Activated naive CD8-positive, alpha-beta T cell (primary cell): ENCODE results near the gene OSBPL2.

Source experiments
- H3K27ac Mint-ChIP-seq: one replicate; pipeline ENCODE4 v1.8.0; 2021; ENCODE audit warnings: mixed read lengths
- H3K27me3 Mint-ChIP-seq: one replicate; pipeline ENCODE4 v1.8.0; 2021; ENCODE audit warnings: mixed read lengths
- H3K36me3 Mint-ChIP-seq: one replicate; pipeline ENCODE4 v1.8.0; 2021; ENCODE audit warnings: mixed read lengths
- H3K4me1 Mint-ChIP-seq: one replicate; pipeline ENCODE4 v1.8.0; 2021; ENCODE audit warnings: low read depth, mixed read lengths
- H3K4me3 Mint-ChIP-seq: one replicate; pipeline ENCODE4 v1.8.0; 2021; ENCODE audit warnings: mild to moderate bottlenecking, mixed read lengths
- H3K9me3 Mint-ChIP-seq: one replicate; pipeline ENCODE4 v1.8.0; 2021; ENCODE audit warnings: low read depth, mixed read lengths

The OSBPL2 gene

DNA sequence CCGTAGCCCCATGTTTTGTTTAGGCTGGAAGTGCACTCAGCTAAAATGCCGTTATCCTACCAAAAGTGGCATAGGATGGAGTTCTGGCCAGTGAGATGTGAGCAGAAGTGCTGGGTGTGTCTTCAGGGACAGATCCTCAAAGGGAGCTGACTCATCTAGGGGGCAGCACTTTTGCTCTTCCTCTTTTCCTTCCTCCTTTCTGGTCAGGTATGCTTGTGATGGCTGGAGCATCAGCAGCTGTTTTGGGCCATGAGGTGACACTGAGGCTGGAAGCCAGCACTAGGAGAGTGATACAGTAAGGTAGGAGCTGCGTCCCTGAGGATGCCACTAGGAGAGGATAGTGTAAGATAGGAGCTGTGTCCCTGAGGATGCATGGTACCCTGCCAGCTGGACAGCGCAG lies 4.6 kb upstream of the OSBPL2 start:
- Mint-ChIP-seq H3K4me3 (no peak overlapping the region), H3K36me3 (no peaks in the 10 kb centered on the region), H3K27me3 (peaks cover 3% of the 10 kb centered on the region), H3K27ac (no peak overlapping the region), H3K9me3 (no peaks in the 10 kb centered on the region), H3K4me1 (peaks cover 6% of the 10 kb centered on the region)

GRCh38 chr20:62234339-62234738 lies 4.0 kb upstream of the OSBPL2 start:
- no peaks in the 10 kb centered on the region for H3K9me3 Mint-ChIP-seq
- H3K4me1 Mint-ChIP-seq, result peaks cover 8% of the 10 kb centered on the region
- H3K27ac Mint-ChIP-seq, result no peak overlapping the region
- H3K36me3 Mint-ChIP-seq, result no peaks in the 10 kb centered on the region
- H3K27me3 Mint-ChIP-seq, result peaks cover 3% of the 10 kb centered on the region
- H3K4me3 Mint-ChIP-seq, result no peak overlapping the region

DNA sequence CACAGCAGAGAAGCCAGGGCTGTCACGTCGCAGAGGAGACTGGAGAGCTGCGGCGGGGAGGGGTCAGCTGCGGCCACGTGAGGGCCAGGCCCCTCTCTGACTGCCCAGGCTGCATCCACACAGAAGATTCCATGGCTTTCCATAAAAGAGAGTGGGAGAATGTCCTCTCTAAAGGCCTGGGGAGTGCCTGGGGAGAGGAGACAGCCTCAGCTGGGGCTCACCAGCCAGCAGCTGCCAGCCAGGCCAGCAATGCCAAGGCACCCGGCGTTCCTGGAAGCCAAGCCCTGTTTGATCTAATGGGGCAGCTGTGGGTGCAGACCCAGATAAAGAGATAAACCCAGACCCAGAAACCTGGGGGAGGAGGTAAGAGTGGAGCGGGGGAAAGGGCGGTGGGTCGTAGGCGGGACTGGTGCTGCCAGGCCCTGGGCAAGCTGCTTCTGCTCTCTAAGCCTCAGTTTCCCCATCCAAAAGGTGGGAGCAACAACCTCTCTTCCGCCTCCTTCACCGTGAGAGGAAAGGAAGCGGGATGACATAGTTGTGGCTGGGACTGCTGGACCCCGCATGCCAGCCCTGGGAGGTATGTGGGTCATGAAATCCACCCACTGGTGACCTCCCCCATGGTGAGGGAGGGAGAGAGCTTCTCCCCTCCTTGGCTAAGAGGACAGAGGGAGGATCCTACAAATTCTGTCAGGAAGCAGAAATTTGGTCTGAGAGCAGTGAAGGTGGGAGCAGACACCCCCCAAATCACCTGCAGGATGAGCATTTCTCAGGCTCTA lies 3.1 kb upstream of the OSBPL2 start:
- Mint-ChIP-seq H3K27me3 (peaks cover 3% of the 10 kb centered on the region), H3K36me3 (no peaks in the 10 kb centered on the region), H3K4me3 (no peak overlapping the region), H3K27ac (no peak overlapping the region), H3K4me1 (peaks cover 16% of the 10 kb centered on the region), H3K9me3 (no peaks in the 10 kb centered on the region)

- Mint-ChIP-seq H3K4me1 (peaks cover 22% of the 10 kb centered on the region), H3K27me3 (peaks cover 3% of the 10 kb centered on the region), H3K27ac (no peak overlapping the region), H3K4me3 (no peak overlapping the region), H3K9me3 (no peaks in the 10 kb centered on the region), H3K36me3 (no peaks in the 10 kb centered on the region)
Measured at GRCh38 chr20:62235777-62236157, 2.6 kb upstream of the OSBPL2 start.

DNA sequence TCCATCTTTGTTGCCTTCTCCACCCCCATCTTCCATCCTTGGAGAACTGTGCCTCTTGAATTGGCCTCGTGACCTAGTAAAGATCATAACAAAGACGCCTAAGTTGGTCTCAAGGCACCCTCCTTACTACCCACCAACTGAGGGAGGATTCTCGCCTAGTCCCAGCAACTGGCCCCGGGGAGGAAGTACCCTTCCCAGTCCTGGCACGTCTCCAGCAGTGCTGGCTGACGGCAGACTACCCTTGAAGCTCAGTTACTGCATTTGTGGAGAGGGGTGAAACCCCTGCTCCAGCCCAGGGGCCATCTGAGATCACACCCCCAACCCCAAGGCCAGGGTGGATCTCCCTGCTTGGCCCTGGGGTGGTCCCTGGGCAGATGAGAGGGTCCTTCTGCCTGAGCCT lies 2.1 kb upstream of the OSBPL2 start:
- no peaks in the 10 kb centered on the region for H3K9me3 Mint-ChIP-seq
- H3K4me1 Mint-ChIP-seq, result peaks cover 24% of the 10 kb centered on the region
- no peak overlapping the region for H3K27ac Mint-ChIP-seq
- no peaks in the 10 kb centered on the region for H3K36me3 Mint-ChIP-seq
- no peak overlapping the region for H3K4me3 Mint-ChIP-seq
- peaks cover 3% of the 10 kb centered on the region for H3K27me3 Mint-ChIP-seq

- Mint-ChIP-seq H3K27ac (no peak overlapping the region), H3K4me3 (no peak overlapping the region), H3K27me3 (peaks cover 3% of the 10 kb centered on the region)
Measured at GRCh38 chr20:62236766-62237513, 1.4 kb upstream of the OSBPL2 start.

DNA sequence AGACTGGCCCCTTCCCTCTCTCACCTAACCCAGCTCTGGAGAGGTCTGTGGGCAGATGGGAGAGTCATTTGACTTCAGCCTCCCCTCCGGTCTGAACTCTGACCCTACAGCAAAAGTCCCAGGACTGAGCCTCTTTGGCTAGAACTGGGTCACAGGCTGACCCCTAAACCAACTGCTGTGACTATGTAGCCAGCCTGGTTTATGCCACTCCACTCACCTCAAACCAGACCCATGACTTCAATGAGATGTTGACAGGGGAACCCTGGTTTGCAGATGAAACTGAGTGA lies 864 bp upstream of the OSBPL2 start:
- H3K27me3 Mint-ChIP-seq, result peaks cover 3% of the 10 kb centered on the region
- H3K4me3 Mint-ChIP-seq, result peak overlapping the region; percentile 75
- no peak overlapping the region for H3K27ac Mint-ChIP-seq
- H3K36me3 Mint-ChIP-seq, result no peaks in the 10 kb centered on the region
- H3K9me3 Mint-ChIP-seq, result no peaks in the 10 kb centered on the region
- peaks cover 34% of the 10 kb centered on the region for H3K4me1 Mint-ChIP-seq

More at GRCh38 chr20:62236766-62237513, 1.4 kb upstream of the OSBPL2 start:
- no peaks in the 10 kb centered on the region for H3K9me3 Mint-ChIP-seq
- H3K36me3 Mint-ChIP-seq, result no peaks in the 10 kb centered on the region
- H3K4me1 Mint-ChIP-seq, result peaks cover 31% of the 10 kb centered on the region

GRCh38 chr20:62238569-62239277 lies 402 bp downstream of the OSBPL2 start:
- H3K4me1 Mint-ChIP-seq, result peaks cover 38% of the 10 kb centered on the region
- H3K27ac Mint-ChIP-seq, result peak overlapping the region; percentile 75
- peak overlapping the region; percentile 86 for H3K4me3 Mint-ChIP-seq
- peaks cover 3% of the 10 kb centered on the region for H3K27me3 Mint-ChIP-seq
- H3K36me3 Mint-ChIP-seq, result no peaks in the 10 kb centered on the region
- no peaks in the 10 kb centered on the region for H3K9me3 Mint-ChIP-seq

DNA sequence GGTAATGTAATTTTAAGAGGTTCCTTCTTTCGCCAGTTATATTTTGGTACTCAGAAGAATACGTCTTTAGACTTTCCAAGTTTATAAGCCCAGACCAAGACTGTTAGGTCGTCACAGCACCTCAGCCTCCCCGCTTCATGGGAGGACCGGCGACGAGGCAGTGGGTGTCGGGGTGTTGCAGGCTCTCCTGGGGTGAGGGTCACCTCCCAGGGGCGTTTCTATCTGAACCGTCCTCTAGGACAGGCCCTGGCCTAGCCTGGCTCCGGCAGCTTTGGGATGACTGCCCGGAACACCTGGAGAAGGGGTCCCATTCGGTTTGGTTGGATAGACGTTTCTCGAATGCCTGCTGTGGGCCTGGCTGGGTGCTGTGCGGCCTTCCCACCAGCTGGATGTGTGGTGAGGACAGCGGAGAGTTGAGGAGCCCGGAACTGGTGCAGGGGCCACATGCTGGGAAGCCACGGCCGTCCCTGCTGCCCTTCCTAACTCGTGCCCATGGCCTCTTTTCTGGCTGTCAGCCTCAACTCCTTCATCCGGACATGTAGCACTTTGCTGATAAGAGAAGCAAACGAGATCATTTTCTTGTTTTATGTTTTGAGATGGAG lies 1.1 kb downstream of the OSBPL2 start:
- H3K4me1 Mint-ChIP-seq, result peaks cover 42% of the 10 kb centered on the region
- H3K9me3 Mint-ChIP-seq, result no peaks in the 10 kb centered on the region

GRCh38 chr20:62240020-62240685 lies 1.8 kb downstream of the OSBPL2 start:
- Mint-ChIP-seq H3K4me3 (peak overlapping the region; percentile 86), H3K27me3 (peaks cover 3% of the 10 kb centered on the region), H3K36me3 (no peaks in the 10 kb centered on the region), H3K27ac (peak overlapping the region; percentile 46), H3K9me3 (no peaks in the 10 kb centered on the region), H3K4me1 (peaks cover 45% of the 10 kb centered on the region)

More for the DNA sequence above, 1.1 kb downstream of the OSBPL2 start:
- Mint-ChIP-seq H3K27me3 (peaks cover 3% of the 10 kb centered on the region), H3K4me3 (peak overlapping the region; percentile 86), H3K36me3 (no peaks in the 10 kb centered on the region), H3K27ac (peak overlapping the region; percentile 75)

- Mint-ChIP-seq H3K4me1 (peaks cover 48% of the 10 kb centered on the region), H3K27ac (peak overlapping the region; percentile 46), H3K36me3 (no peaks in the 10 kb centered on the region), H3K4me3 (peak overlapping the region; percentile 27), H3K27me3 (no peaks in the 10 kb centered on the region), H3K9me3 (no peaks in the 10 kb centered on the region)
Measured at GRCh38 chr20:62241506-62241905, 3.2 kb downstream of the OSBPL2 start.

DNA sequence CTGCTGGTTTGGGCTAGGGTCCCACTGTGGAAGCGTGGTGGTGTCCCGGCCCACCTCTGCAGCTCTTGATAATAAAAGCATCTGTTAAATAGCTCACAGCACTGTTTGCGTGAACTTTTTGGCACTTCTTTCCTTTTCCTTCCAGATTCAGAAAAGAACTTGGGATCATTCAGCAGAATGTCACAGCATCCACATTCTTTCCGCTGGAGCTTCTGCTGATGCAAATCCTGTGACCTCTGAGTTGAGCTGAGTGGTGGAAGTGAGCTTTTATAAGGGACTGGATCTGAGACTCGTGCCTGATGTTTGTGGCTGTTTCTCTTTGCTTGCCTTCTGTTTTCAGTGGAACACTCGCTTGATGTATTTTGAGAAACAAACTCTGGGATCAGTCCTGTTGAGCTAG lies 3.9 kb downstream of the OSBPL2 start:
- Mint-ChIP-seq H3K9me3 (no peaks in the 10 kb centered on the region), H3K27ac (no peak overlapping the region), H3K4me1 (peaks cover 53% of the 10 kb centered on the region), H3K27me3 (no peaks in the 10 kb centered on the region), H3K36me3 (no peaks in the 10 kb centered on the region), H3K4me3 (no peak overlapping the region)

DNA sequence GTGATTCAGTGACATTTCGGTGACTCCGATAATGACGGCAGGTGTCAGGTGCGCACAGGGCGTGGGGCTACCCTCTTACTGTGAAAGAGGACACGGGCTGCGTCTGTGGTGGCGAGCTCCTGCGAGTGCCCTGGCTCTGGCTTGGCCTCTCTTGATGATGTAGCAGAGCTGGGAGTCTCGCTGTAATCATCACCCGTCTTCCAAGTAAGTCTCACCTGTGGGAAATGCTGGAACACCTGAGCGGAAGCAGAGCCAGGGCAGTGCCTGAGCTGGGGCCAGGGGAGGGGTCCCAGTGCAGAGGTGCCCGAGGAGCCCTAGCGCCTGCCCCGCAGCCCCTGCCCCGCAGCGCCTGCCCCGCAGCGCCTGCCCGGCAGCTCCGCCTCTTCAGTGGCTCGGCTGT lies 4.8 kb downstream of the OSBPL2 start:
- H3K36me3 Mint-ChIP-seq, result no peaks in the 10 kb centered on the region

GRCh38 chr20:62243906-62244515 lies 5.7 kb downstream of the OSBPL2 start:
- Mint-ChIP-seq H3K36me3 (no peaks in the 10 kb centered on the region), H3K4me1 (peaks cover 50% of the 10 kb centered on the region), H3K4me3 (no peak overlapping the region), H3K27me3 (no peaks in the 10 kb centered on the region), H3K9me3 (no peaks in the 10 kb centered on the region), H3K27ac (no peak overlapping the region)

More for the DNA sequence above, 4.8 kb downstream of the OSBPL2 start:
- no peaks in the 10 kb centered on the region for H3K9me3 Mint-ChIP-seq
- no peak overlapping the region for H3K4me3 Mint-ChIP-seq
- H3K4me1 Mint-ChIP-seq, result peaks cover 48% of the 10 kb centered on the region
- H3K27ac Mint-ChIP-seq, result no peak overlapping the region
- H3K27me3 Mint-ChIP-seq, result no peaks in the 10 kb centered on the region
